Sigmoid colon (tissue), 7 donors: Measurements from ENCODE around the gene NRXN2. TPM values are rescaled to one million over a fixed set of nuclear protein-coding genes. Genes with fewer than 3 reads are reported as not detected.

ENCODE experiments used
- DNase-seq: peaks from one replicate; pipeline ENCODE4 v3.0.0-alpha.2; 2019
- H3K27ac ChIP-seq, 4 donors: fragments of 200-600 bp; sonication (generic); one replicate each; pipeline ENCODE4 v1.5.1; 2016 to 2019; ENCODE audit warnings: mild to moderate bottlenecking in 1 of 4
- H3K27me3 ChIP-seq, 3 donors: fragments of 200-600 bp; sonication (generic); one replicate each; pipeline ENCODE4 v1.5.1; 2019; ENCODE audit warnings: mild to moderate bottlenecking in 1 of 3
- H3K36me3 ChIP-seq, 4 donors: fragments of 200-600 bp; sonication (generic); one replicate each; pipeline ENCODE4 v1.5.1; 2016 to 2019
- H3K4me1 ChIP-seq, 4 donors: fragments of 200-600 bp; sonication (generic); one replicate each; pipeline ENCODE4 v1.5.1; 2017 to 2019
- H3K4me3 ChIP-seq, 4 donors: fragments of 200-600 bp; sonication (generic); one replicate each; pipeline ENCODE4 v1.5.1; 2017 to 2019; ENCODE audit warnings: mild to moderate bottlenecking in 2 of 4, moderate library complexity in 1 of 4
- H3K9me3 ChIP-seq, 4 donors: fragments of 200-600 bp in 3 of 4; sonication (generic) in 3 of 4; one replicate each; pipeline versions ENCODE4 v1.5.1 to v1.6.1; 2013 to 2019
- EP300 ChIP-seq, 4 donors: sonication (generic); formaldehyde crosslinking; IDR thresholded peaks; one replicate each; pipeline ENCODE4 v1.6.1; 2017; ENCODE audit warnings: antibody characterized with exemption in 4 of 4
- POLR2A ChIP-seq, 2 donors: fragments of 450-650 bp; IDR thresholded peaks; one replicate each; pipeline ENCODE4 v1.6.1; 2016; ENCODE audit warnings: antibody characterized with exemption in 2 of 2, mild to moderate bottlenecking in 2 of 2, moderate library complexity in 2 of 2
- POLR2AphosphoS5 ChIP-seq, 4 donors: sonication (generic); formaldehyde crosslinking; IDR thresholded peaks; one replicate each; pipeline ENCODE4 v1.6.1; 2017; ENCODE audit warnings: antibody characterized with exemption in 4 of 4
- WGBS, 2 donors: extraction: QIAGEN DNeasy Blood & Tissue Kit; methylation state at CpG; one replicate each; pipeline ENCODE4 v1.1.7; 2013; 5-methylcytosine and 5-hydroxymethylcytosine counted together
- intact Hi-C: fragments of 100-400 bp; cut with DNase I; formaldehyde crosslinking; loops from one replicate; pipeline ENCODE4 v1.15.1; 2023
- polyA plus RNA-seq, 3 donors: library from polyadenylated mRNA; stranded (reverse); fragments of 200-250 nt; gene quantifications; one replicate each; pipeline ENCODE4 v1.2.3, GENCODE V29; 2013
- total RNA-seq, 4 donors: library from RNA; depleted of rRNA; stranded (reverse); fragments of >200 nt; gene quantifications; one replicate each; pipeline ENCODE4 v1.1.0, GENCODE V29; 2016
- TF ChIP-seq, protein P1 (sequence below), 4 experiments: fragments of 450-650 bp in 3 of 4; fragments of 200-600 bp in 1 of 4; IDR thresholded peaks; one replicate each; pipeline ENCODE4 v1.5.1; 2016 to 2019; ENCODE audit warnings: antibody characterized with exemption in 4 of 4, mild to moderate bottlenecking in 3 of 4, moderate library complexity in 2 of 4
- donor health status: healthy with polysubstance abuse.
- donor health status: Bipolar disorder and iron deficiency.
- donor health status: healthy.

The NRXN2 gene
- total and polyA plus RNA-seq, 7 donors, result 0.23 to 20.5 (median 6.8) TPM

DNA sequence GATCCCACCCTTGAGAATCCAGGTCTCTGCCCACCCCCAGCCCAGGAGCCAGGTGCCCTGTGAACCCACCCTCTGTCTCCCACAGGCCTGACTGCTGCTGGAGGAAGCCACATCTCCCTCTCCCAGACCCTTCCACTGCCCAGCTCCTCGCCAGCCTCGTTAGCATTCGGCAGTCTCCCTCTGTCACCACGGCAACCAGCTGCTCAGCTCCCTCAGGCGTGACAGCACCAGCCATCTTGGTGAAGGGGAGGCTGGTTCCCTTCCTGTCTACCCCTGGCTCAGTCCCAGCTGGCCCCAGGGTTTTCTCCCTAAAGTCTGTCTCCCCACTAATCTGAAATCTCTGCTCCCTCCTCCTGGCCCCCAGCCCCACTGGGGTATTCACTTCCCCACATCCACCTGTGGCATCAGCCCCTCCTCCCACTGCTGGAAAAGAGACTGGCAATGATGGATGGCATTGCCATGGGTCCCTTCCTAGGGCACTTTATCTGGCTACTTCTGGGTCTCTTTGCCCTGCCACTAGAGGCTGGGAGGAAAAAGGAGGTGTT, 28.1 kb downstream of the NRXN2 start:
- peaks cover 0 to 26% (median 14%) of the 10 kb centered on the region in 3 donors for H3K27me3 ChIP-seq
- H3K4me1 ChIP-seq, result no peaks in the 10 kb centered on the region
- no peaks in the 10 kb centered on the region for H3K36me3 ChIP-seq
- intact Hi-C loops, result no loop called here
- H3K9me3 ChIP-seq, result no peaks in the 10 kb centered on the region
- TF ChIP-seq POLR2A (IDR thresholded peaks at IDR 0.05), result no peak
- no peak for TF ChIP-seq EP300 (IDR thresholded peaks at IDR 0.05)
- no peak for TF ChIP-seq POLR2AphosphoS5 (IDR thresholded peaks at IDR 0.05)
- TF ChIP-seq, protein P1, sequence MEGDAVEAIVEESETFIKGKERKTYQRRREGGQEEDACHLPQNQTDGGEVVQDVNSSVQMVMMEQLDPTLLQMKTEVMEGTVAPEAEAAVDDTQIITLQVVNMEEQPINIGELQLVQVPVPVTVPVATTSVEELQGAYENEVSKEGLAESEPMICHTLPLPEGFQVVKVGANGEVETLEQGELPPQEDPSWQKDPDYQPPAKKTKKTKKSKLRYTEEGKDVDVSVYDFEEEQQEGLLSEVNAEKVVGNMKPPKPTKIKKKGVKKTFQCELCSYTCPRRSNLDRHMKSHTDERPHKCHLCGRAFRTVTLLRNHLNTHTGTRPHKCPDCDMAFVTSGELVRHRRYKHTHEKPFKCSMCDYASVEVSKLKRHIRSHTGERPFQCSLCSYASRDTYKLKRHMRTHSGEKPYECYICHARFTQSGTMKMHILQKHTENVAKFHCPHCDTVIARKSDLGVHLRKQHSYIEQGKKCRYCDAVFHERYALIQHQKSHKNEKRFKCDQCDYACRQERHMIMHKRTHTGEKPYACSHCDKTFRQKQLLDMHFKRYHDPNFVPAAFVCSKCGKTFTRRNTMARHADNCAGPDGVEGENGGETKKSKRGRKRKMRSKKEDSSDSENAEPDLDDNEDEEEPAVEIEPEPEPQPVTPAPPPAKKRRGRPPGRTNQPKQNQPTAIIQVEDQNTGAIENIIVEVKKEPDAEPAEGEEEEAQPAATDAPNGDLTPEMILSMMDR (IDR thresholded peaks at IDR 0.05), result no peak
- no peak overlapping the region for H3K4me3 ChIP-seq
- H3K27ac ChIP-seq, result no peak overlapping the region
- WGBS, 2 donors, result 23 to 36% methylated on average over 5 of the region's 5 CpGs
- DNase-seq, result no peak

DNA sequence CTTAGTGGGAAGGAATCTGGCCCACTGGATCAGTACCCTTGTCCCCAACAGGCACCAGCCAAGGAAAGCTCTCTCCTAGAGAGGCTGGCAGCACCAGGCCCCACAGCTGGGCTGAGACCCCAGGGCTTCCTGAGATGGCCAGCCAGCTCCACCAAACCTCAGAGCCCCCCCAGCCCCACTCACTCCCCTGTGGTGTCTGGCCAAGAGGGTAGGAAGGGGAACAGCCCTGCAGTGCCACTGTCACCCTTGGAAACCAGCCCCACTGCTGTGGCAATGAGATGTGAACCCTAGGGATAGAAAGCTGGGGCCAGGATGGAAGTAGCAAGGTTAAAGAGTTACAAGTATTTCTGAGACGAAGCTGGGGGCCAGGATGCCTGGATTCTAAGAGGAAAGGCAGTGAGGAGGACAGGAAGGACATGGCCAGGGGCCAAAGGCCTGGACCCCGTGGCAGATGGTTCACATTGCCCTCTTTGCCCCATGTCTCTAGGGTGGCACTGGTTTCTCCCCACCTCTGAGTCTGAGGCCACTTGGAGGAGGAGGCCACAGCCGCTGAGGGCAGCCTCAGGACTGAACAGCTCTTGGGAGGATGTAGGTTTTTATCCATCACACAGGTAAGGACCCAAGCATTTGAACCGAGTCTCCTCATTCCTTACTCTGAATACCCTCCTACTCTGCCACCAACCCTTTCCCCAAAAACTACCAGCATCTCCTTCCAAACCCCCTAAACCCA, 28.8 kb downstream of the NRXN2 start:
- no peak overlapping the region for H3K27ac ChIP-seq
- WGBS, 2 donors, result 43 to 74% methylated on average over 4 of the region's 4 CpGs
- peaks cover 0 to 26% (median 14%) of the 10 kb centered on the region in 3 donors for H3K27me3 ChIP-seq
- no peak for TF ChIP-seq POLR2AphosphoS5 (IDR thresholded peaks at IDR 0.05)
- TF ChIP-seq, protein P1 (IDR thresholded peaks at IDR 0.05), result no peak
- no peak for TF ChIP-seq POLR2A (IDR thresholded peaks at IDR 0.05)
- TF ChIP-seq EP300 (IDR thresholded peaks at IDR 0.05), result no peak
- no peak for DNase-seq
- H3K4me1 ChIP-seq, result peaks cover 0 to under 1% (median under 1%) of the 10 kb centered on the region in 4 donors
- H3K4me3 ChIP-seq, result no peak overlapping the region
- no peaks in the 10 kb centered on the region for H3K36me3 ChIP-seq
- H3K9me3 ChIP-seq, result no peaks in the 10 kb centered on the region
- intact Hi-C loops, result no loop called here

DNA sequence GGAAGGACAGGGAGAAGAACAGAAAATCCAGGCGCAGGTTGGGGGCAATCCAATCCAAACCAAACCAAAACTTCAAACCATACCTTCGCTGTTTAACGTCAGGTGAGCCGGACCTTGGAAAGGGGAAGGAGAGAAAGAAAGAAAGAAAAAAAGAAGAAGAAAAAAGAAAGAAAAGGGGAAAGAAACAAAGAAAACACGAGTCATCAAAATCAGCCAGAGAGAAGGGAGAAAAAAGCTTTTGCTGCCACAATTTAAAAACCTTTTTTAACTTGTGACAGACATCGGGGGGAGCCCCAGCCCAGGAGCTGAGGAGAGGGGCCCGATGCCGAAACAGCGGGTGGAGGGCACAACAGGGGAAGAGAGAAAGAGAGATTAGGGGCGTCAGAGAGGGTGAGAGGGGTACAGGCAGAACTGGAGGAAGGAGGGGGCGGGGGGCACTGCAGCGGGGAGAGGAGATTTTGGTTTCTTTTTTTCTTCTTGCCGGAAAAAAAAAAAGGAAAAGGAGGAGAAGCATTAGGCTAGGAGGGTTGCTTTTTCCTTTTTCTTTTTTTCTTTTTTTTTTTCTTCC, 30.1 kb downstream of the NRXN2 start:
- no peak overlapping the region for H3K27ac ChIP-seq
- no peaks in the 10 kb centered on the region for H3K36me3 ChIP-seq
- 19 to 35% methylated on average over 13 of the region's 13 CpGs for WGBS, 2 donors
- H3K4me1 ChIP-seq, result peaks cover 0 to 13% (median 11%) of the 10 kb centered on the region in 4 donors
- DNase-seq, result no peak
- H3K9me3 ChIP-seq, result no peaks in the 10 kb centered on the region
- intact Hi-C loops, result no loop called here
- TF ChIP-seq EP300 (IDR thresholded peaks at IDR 0.05) (no peak), POLR2AphosphoS5 (IDR thresholded peaks at IDR 0.05) (no peak), POLR2A (IDR thresholded peaks at IDR 0.05) (no peak)
- TF ChIP-seq, protein P1 (IDR thresholded peaks at IDR 0.05), result no peak
- no peak overlapping the region for H3K4me3 ChIP-seq
- H3K27me3 ChIP-seq, result peaks cover 0 to 26% (median 14%) of the 10 kb centered on the region in 3 donors

DNA sequence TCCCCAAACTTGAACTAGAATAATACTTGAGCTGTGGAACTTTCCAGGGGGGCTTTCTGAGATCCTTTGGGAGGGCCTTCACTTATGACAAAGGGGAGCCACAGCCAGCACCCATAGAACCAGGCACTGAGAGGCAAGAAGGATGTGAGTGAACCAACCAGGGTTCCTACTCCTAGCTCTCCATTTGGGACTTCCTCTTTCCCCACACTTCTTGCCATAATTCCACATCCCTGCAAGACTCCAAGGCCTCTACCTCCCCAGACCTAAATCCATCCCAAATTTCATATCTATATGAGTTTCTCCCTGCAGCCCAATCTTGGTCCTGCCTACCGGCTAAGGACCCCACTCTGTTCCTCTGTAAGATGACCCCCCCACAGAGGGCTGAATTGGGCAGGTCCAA, 31.5 kb downstream of the NRXN2 start:
- peaks cover 0 to 24% (median 20%) of the 10 kb centered on the region in 4 donors for H3K4me1 ChIP-seq
- TF ChIP-seq, protein P1 (IDR thresholded peaks at IDR 0.05), result no peak
- no peak for TF ChIP-seq POLR2AphosphoS5 (IDR thresholded peaks at IDR 0.05)
- no peak for TF ChIP-seq EP300 (IDR thresholded peaks at IDR 0.05)
- TF ChIP-seq POLR2A (IDR thresholded peaks at IDR 0.05), result no peak
- DNase-seq, result no peak
- H3K27me3 ChIP-seq, result peaks cover 0 to 26% (median 14%) of the 10 kb centered on the region in 3 donors
- intact Hi-C loops, result no loop called here
- H3K27ac ChIP-seq, result no peak overlapping the region
- 92 to 99% methylated on average over 1 of the region's 1 CpG for WGBS, 2 donors
- no peaks in the 10 kb centered on the region for H3K36me3 ChIP-seq
- H3K9me3 ChIP-seq, result no peaks in the 10 kb centered on the region
- H3K4me3 ChIP-seq, result no peak overlapping the region
